GM10248 (cell line): ENCODE measurements around the gene SNX1.

Source experiments
- CTCF ChIA-PET: fragments of 300-600 bp; sonication (Branson Sonifier 250); formaldehyde crosslinking; extraction: SDS; loops from one replicate; lab custom pipeline; 2021; ENCODE audit warnings: antibody characterized with exemption; lab: Yijun Ruan, JAX
- POLR2A ChIA-PET: fragments of 350-650 bp; sonication (Branson Sonifier 250); formaldehyde crosslinking; extraction: SDS; loops from one replicate; lab custom pipeline; 2020; ENCODE audit warnings: antibody characterized with exemption; lab: Yijun Ruan, JAX
- DNase-seq: peaks from one replicate; pipeline ENCODE4 v3.0.0; 2012; ENCODE audit errors: extremely low spot score
- TF ChIP-seq, protein P1 (sequence below): IDR thresholded peaks from 2 replicates; pipeline ENCODE4 v1.5.1; 2012; ENCODE audit warnings: mild to moderate bottlenecking, low read depth; ENCODE audit errors: extremely low read depth, missing control alignments, control extremely low read depth

The SNX1 gene

DNA sequence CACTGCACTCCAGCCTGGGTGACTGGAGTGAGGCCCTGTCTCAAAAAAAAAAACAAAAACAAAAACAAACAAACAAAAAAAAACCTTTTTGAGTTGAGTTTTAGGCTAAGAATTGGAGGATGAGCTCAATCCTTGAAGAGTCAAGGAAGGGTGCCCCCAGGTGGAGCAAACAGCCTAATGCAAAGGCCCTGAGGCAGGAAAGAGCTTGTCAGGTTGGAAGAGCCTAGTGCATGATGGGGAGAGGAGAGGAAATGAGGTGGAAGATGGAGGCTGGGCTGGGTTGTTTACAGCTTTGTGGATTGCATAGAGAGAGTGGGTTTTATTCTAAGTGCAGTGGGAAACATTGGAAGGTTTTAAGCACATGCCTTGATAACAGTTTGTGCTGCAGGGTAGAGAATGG lies 53.6 kb downstream of the SNX1 start:
- ChIA-PET POLR2A (interaction anchor here (0.6 to 0.7 kb wide), 3 partner anchors 8 to 318 kb away, joined by 3 to 6 read pairs (median 4); no protein-coding TSS in a partner anchor), CTCF (interaction anchor here (0.9 to 1.6 kb wide), 11 partner anchors 8 to 540 kb away, joined by 3 to 4 read pairs (median 3); partner anchors contain the start of gene PPIB)
- no peak for DNase-seq
- TF ChIP-seq, protein P1, sequence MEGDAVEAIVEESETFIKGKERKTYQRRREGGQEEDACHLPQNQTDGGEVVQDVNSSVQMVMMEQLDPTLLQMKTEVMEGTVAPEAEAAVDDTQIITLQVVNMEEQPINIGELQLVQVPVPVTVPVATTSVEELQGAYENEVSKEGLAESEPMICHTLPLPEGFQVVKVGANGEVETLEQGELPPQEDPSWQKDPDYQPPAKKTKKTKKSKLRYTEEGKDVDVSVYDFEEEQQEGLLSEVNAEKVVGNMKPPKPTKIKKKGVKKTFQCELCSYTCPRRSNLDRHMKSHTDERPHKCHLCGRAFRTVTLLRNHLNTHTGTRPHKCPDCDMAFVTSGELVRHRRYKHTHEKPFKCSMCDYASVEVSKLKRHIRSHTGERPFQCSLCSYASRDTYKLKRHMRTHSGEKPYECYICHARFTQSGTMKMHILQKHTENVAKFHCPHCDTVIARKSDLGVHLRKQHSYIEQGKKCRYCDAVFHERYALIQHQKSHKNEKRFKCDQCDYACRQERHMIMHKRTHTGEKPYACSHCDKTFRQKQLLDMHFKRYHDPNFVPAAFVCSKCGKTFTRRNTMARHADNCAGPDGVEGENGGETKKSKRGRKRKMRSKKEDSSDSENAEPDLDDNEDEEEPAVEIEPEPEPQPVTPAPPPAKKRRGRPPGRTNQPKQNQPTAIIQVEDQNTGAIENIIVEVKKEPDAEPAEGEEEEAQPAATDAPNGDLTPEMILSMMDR = no peak

DNA sequence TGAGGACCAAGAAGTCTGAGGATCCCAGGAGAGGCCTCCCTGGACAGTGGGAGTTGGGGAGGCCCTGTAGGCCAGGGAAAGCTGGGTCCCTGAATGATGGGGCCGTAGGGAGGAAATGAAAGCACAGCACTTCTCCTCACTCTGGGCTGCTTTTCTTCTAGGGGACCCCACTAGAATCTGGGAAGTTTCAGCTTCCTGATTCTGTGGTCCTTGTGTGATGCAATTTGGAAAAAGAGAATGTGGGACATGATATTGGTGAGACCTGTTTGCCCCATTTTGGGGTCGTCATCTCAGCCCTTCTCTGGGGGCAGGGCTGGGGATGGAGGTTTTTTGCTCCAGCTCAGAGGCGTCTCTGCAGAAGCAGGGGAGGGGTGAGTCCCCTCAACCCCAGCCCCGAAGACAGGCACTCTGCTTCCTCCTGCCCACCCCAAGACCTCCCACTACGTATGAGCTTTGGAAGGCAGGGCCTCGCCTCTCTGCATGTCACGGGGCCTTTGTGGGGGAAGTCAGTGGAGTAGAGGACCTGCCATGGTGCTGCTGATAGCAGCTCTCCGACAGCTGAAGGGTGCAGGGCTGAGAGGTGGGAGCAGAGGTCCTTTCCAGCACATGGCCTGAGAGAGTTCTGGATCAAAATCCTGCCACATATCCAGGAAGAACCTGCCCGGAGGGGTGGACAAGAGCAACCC lies 54.3 kb downstream of the SNX1 start:
- DNase-seq = no peak
- ChIA-PET POLR2A (interaction anchor here (0.6 to 0.7 kb wide), 4 partner anchors 9 to 659 kb away, joined by 3 to 6 read pairs (median 4); no protein-coding TSS in a partner anchor), CTCF (interaction anchor here (1.0 to 5.4 kb wide), 6 partner anchors 8 to 52 kb away, joined by 3 to 44 read pairs (median 3); partner anchors contain the start of gene PPIB)
- TF ChIP-seq, protein P1 = no peak

DNA sequence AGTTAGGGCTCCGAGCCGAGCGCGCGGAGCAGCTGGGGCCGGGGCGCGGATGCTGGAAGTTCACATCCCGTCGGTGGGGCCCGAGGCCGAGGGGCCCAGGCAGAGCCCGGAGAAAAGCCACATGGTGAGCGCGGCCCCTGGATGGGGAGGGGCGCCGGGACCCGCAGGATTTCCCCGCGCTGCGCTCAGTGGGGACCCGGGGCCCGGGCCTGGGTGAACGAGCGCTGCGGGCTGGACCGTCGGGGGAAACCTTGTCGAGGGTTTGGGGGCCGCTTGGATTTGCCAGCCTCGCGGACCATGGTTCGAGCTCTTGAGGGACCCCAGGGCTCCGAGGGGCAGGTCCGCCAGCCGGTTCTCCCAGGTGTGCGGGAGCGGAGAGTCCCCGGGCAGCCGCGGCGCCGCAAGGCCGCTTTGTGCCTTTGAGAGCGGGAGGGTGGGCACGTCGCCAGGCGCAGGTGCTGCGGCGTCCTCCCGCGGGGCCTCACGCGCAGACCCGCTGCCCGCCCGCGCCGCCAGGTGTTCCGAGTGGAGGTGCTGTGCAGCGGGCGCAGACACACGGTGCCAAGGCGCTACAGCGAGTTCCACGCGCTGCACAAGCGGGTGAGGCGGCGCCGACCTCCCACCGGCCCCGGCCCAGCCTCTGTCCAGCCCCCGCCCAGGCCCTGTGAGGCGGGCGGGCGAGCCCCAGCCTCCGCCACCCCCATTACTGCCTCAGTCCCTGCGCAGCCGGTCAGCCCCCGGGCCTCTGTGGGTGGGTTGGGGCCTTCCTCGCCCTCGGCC lies 56.1 kb downstream of the SNX1 start, which contains the start of gene SNX22:
Gene SNX22, plus strand, starts transcription at position 5 of the 780 bp plus-strand sequence. Its CDS starts 45 bp downstream, at position 50.
- DNase-seq = peak; percentile 40
- POLR2A ChIA-PET = interaction anchor here (0.5 kb wide), 1 partner anchor 107 kb away, joined by 3 read pairs; no protein-coding TSS in a partner anchor

DNA sequence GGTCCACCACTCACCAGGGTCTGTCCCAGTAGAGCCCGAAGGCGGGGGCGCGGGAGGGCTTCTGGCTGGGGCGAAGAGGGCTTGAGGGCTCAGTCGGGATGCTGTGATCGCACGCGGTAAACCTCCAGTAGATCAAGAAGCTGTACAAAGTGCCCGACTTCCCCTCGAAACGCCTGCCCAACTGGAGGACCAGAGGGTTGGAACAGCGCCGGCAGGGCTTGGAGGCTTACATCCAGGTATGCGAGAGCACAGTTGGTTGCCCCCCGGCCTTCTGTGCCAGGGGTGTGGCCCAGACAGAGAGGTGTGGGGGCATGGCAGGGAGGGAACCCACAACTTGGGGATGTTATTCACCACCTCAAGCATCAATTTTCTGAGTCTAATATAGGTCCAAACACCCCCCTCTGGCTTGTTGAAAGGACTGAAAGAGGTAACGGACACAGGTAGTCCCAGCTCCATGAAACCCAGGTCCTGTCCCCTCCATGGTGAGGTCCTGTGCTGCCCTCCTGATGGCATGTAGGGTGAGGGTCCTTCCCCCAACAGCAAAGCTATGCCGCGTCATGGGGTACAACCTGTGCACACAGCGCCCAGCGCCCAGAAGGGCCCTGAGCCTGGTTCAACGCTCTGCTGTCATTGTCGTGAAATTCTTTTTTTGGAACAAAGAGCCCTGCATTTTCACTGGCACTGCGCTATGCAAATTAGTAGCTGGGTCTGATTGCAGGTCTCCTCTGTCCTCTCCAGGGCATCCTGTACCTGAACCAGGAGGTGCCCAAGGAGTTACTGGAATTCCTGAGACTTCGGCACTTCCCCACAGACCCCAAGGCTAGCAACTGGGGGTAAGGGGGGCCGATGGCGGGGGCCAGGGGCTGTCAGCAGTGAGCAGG lies 57.0 kb downstream of the SNX1 start:
- POLR2A ChIA-PET = interaction anchor here (0.5 to 1.3 kb wide), 4 partner anchors 8 to 106 kb away, joined by 3 to 10 read pairs (median 3); no protein-coding TSS in a partner anchor
- CTCF ChIA-PET = interaction anchor here (0.6 to 5.4 kb wide), 32 partner anchors 8 to 544 kb away, joined by 3 to 59 read pairs (median 4); partner anchors contain the start of genes CIAO2A, PPIB and SNX1
- TF ChIP-seq, protein P1 = no peak
- peak; percentile 36 for DNase-seq

More for the DNA sequence above, 56.1 kb downstream of the SNX1 start, which contains the start of gene SNX22:
- CTCF ChIA-PET = interaction anchor here (0.8 to 5.4 kb wide), 7 partner anchors 7 to 130 kb away, joined by 3 to 59 read pairs (median 20); partner anchors contain the start of genes CIAO2A, PPIB and SNX1
- TF ChIP-seq, protein P1 = no peak

DNA sequence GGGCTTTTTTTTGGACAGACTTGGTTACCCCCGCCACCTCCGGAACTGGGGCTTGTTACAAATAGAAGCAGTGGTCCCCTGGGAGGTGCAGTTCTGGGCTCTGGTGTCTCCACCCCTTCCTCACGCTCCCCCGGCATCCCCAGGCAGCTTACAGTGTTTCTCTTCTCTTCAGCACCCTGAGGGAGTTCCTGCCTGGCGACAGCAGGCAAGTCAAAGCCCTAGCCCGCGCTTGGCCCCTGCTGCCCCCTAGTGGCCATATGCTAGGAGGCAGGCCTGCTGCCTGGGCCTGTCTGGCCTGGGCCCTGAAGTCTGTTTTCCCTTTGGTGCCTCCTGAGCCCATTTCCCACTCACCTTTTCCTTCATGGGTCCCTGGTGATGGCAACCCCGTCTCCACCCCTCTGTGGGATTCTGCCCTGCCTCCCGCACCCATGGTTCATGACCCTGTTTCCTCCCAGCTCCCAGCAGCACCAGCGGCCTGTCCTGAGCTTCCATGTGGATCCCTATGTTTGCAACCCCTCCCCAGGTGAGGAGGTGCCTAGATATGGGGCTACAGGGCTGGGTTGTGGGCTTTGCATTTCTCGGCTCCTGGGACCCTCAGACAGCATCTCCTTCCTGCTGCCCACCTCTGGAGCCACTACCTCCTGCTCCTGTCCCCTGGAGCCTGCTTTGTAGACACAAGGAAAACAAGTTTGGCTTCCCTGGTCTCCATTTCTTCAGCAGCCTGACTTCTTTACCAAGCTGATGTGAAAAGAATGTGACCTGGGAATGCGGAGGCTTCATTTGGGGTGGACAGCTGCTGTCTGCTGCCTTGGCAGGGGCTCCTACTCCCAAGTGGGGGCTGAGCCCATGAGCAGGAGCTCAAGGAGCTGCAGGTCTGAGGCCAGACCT lies 57.9 kb downstream of the SNX1 start:
- POLR2A ChIA-PET = interaction anchor here (0.6 to 1.3 kb wide), 4 partner anchors 9 to 431 kb away, joined by 3 to 10 read pairs (median 3); no protein-coding TSS in a partner anchor
- peak; percentile 92 for DNase-seq
- CTCF ChIA-PET = interaction anchor here (0.6 to 5.4 kb wide), 34 partner anchors 8 to 545 kb away, joined by 3 to 59 read pairs (median 4); partner anchors contain the start of genes CIAO2A, PPIB and SNX1
- TF ChIP-seq, protein P1 = peak; percentile 99
